Measurements from ENCODE around the gene S100A6. TPM values are rescaled to one million over a fixed set of nuclear protein-coding genes. Genes with fewer than 3 reads are reported as not detected.
A peak's percentile ranks its signal among the peaks of the same experiment; 100 is the strongest.
"Not testable (repeated sequence)": the region's sequence is repeated elsewhere in the genome, so short reads cannot be mapped to it uniquely, and the experiment has no call there.

Gene S100A6
- total RNA-seq, 1 experiment from 2014 or later = 1,521 TPM

GRCh38 chr1:153566414-153567371, 30.9 kb upstream of the S100A6 start:
- peak; percentile 100 for DNase-seq
- Mint-ChIP-seq H3K9me3 (ENCODE audit: low read depth, unreplicated experiment) (no peaks in the 10 kb centered on the region), H3K27me3 (ENCODE audit: unreplicated experiment) (no peaks in the 10 kb centered on the region), H3K4me3 (ENCODE audit: low read depth, unreplicated experiment) (peak overlapping the region; percentile 36), H3K4me1 (ENCODE audit: low read depth, unreplicated experiment) (peaks cover 63% of the 10 kb centered on the region), H3K27ac (ENCODE audit: unreplicated experiment) (peak overlapping the region; percentile 96), H3K36me3 (ENCODE audit: insufficient read depth, unreplicated experiment) (peaks cover 46% of the 10 kb centered on the region)
- CTCF ChIA-PET = interaction anchor here (0.6 to 2.1 kb wide), 16 partner anchors 11 to 106 kb away, joined by 3 to 61 read pairs (median 6); partner anchors contain the start of genes CHTOP, S100A13, S100A16 and S100A4
- TSS peak; percentile 83 for BruUV-seq (replicated peaks)
- intact Hi-C loops (cut with micrococcal nuclease; ENCODE audit: unreplicated experiment) = loop anchor here (5.0 kb wide), 1 partner anchor 214 kb away; no protein-coding TSS in a partner anchor
- no peak for TF ChIP-seq CTCF (IDR thresholded peaks at IDR 0.05; ENCODE audit: unreplicated experiment)

- H3K4me1 Mint-ChIP-seq (ENCODE audit: low read depth, unreplicated experiment) = peaks cover 59% of the 10 kb centered on the region
- peak within 1 kb of the TSS; percentile 96 for H3K27ac Mint-ChIP-seq (ENCODE audit: unreplicated experiment)
- peak; percentile 63 for DNase-seq
- CTCF ChIA-PET = interaction anchor here (0.6 to 2.1 kb wide), 16 partner anchors 10 to 107 kb away, joined by 3 to 61 read pairs (median 6); partner anchors contain the start of genes CHTOP, S100A13, S100A16 and S100A4
- peak within 1 kb of the TSS; percentile 36 for H3K4me3 Mint-ChIP-seq (ENCODE audit: low read depth, unreplicated experiment)
- no peaks in the 10 kb centered on the region for H3K27me3 Mint-ChIP-seq (ENCODE audit: unreplicated experiment)
- H3K9me3 Mint-ChIP-seq (ENCODE audit: low read depth, unreplicated experiment) = no peaks in the 10 kb centered on the region
- peaks cover 44% of the 10 kb centered on the region for H3K36me3 Mint-ChIP-seq (ENCODE audit: insufficient read depth, unreplicated experiment)
- BruUV-seq (replicated peaks) = TSS peak; percentile 16
- TF ChIP-seq CTCF (IDR thresholded peaks at IDR 0.05; ENCODE audit: unreplicated experiment) = no peak
- intact Hi-C loops (cut with micrococcal nuclease; ENCODE audit: unreplicated experiment) = loop anchor here (5.0 kb wide), 1 partner anchor 213 kb away; no protein-coding TSS in a partner anchor
These were observed 30.0 kb upstream of the S100A6 start, which contains the start of gene S100A2 for GRCh38 chr1:153565529-153566374. Gene S100A2, minus strand, starts transcription at chr1:153565844. Its CDS starts 1,967 bp downstream, at chr1:153563877.

- Mint-ChIP-seq H3K36me3 (ENCODE audit: insufficient read depth, unreplicated experiment) (peaks cover 39% of the 10 kb centered on the region), H3K27ac (ENCODE audit: unreplicated experiment) (peak overlapping the region; percentile 28), H3K9me3 (ENCODE audit: low read depth, unreplicated experiment) (no peaks in the 10 kb centered on the region), H3K4me1 (ENCODE audit: low read depth, unreplicated experiment) (peaks cover 41% of the 10 kb centered on the region), H3K4me3 (ENCODE audit: low read depth, unreplicated experiment) (no peak overlapping the region), H3K27me3 (ENCODE audit: unreplicated experiment) (no peaks in the 10 kb centered on the region)
- CTCF ChIA-PET = interaction anchor here (1.5 kb wide), 1 partner anchor 27 kb away, joined by 3 read pairs; no protein-coding TSS in a partner anchor
- TF ChIP-seq CTCF (IDR thresholded peaks at IDR 0.05; ENCODE audit: unreplicated experiment) = no peak
- no TSS peak for BruUV-seq (replicated peaks)
- intact Hi-C loops (cut with micrococcal nuclease; ENCODE audit: unreplicated experiment) = no loop called here
- DNase-seq = no peak
These were observed 28.2 kb upstream of the S100A6 start for GRCh38 chr1:153563991-153564390.

- H3K4me1 Mint-ChIP-seq (ENCODE audit: low read depth, unreplicated experiment) = peaks cover 36% of the 10 kb centered on the region
- peaks cover 35% of the 10 kb centered on the region for H3K36me3 Mint-ChIP-seq (ENCODE audit: insufficient read depth, unreplicated experiment)
- no peak overlapping the region for H3K27ac Mint-ChIP-seq (ENCODE audit: unreplicated experiment)
- no peak for DNase-seq
- no peaks in the 10 kb centered on the region for H3K27me3 Mint-ChIP-seq (ENCODE audit: unreplicated experiment)
- BruUV-seq (replicated peaks) = no TSS peak
- no peak overlapping the region for H3K4me3 Mint-ChIP-seq (ENCODE audit: low read depth, unreplicated experiment)
- CTCF ChIA-PET = interaction anchor here (0.7 to 1.5 kb wide), 2 partner anchors 27 to 403 kb away, joined by 3 read pairs; no protein-coding TSS in a partner anchor
- no peaks in the 10 kb centered on the region for H3K9me3 Mint-ChIP-seq (ENCODE audit: low read depth, unreplicated experiment)
- no peak for TF ChIP-seq CTCF (IDR thresholded peaks at IDR 0.05; ENCODE audit: unreplicated experiment)
- intact Hi-C loops (cut with micrococcal nuclease; ENCODE audit: unreplicated experiment) = no loop called here
These were observed 27.7 kb upstream of the S100A6 start for GRCh38 chr1:153563483-153563901.

GRCh38 chr1:153562021-153562420, 26.2 kb upstream of the S100A6 start:
- peaks cover 20% of the 10 kb centered on the region for H3K36me3 Mint-ChIP-seq (ENCODE audit: insufficient read depth, unreplicated experiment)
- BruUV-seq (replicated peaks); H3K4me3 Mint-ChIP-seq (ENCODE audit: low read depth, unreplicated experiment); intact Hi-C loops (cut with micrococcal nuclease; ENCODE audit: unreplicated experiment); H3K9me3 Mint-ChIP-seq (ENCODE audit: low read depth, unreplicated experiment); DNase-seq; H3K27me3 Mint-ChIP-seq (ENCODE audit: unreplicated experiment); H3K27ac Mint-ChIP-seq (ENCODE audit: unreplicated experiment): not testable (repeated sequence)
- CTCF ChIA-PET = interaction anchor here (1.1 to 1.6 kb wide), 3 partner anchors 10 to 30 kb away, joined by 3 read pairs; no protein-coding TSS in a partner anchor
- peaks cover 21% of the 10 kb centered on the region for H3K4me1 Mint-ChIP-seq (ENCODE audit: low read depth, unreplicated experiment)

All from Calu3 (cell line).